Measurements from ENCODE around the gene AKAP5.
"Not testable (repeated sequence)": the region's sequence is repeated elsewhere in the genome, so short reads cannot be mapped to it uniquely, and the experiment has no call there.

AKAP5 gene

DNA sequence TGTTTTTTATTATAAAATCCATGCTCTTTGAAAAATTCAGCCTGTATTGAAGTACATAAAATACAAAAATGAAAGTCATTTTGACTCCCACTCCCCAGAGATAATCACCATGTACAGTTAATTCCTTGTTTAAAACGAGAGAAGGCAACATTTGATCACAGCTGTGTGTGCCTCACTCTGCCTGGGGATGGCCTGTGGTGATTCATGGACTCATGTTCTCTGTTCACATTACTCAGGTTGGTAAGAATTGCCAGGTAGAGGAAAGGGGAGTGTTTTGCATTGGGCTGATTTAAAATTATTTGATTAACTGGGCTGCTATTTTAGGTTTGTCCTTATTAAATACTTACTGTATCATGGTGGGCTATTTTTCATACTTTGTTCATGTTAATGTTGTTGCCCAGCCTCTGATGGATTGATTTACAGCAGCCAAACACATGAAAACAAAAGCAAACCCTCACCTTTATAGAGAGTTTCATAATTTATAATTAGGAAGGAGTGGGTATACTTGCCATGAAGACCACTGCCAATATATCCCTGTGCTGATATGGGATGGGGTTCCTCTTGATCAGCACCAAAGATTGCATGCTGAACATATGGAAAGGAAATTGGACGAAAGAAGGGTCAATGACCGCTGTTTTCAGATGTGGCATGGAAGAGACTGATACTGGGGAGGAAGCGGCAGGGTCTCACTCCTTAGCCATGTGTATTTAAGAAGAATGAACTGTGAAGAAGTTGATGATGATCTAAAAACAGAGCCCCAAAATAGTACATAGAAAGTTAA lies 42.3 kb downstream of the AKAP5 start:
- Histone ChIP-seq H3K27me3 (ENCODE audit: control insufficient read depth in 2 of 2, insufficient read depth in 2 of 2, low read length in 2 of 2) (no peaks in the 10 kb centered on the region), H3K9ac (ENCODE audit: low read depth in 1 of 2, low read length in 2 of 2) (peak overlapping the region in 1 of 2 donors; percentile 1), H3K27ac (ENCODE audit: low read depth in 2 of 2, low read length in 2 of 2) (peak overlapping the region in 1 of 2 donors; percentile 35), H3K4me1 (ENCODE audit: control insufficient read depth in 2 of 2, insufficient read depth in 2 of 2, low read length in 2 of 2) (peaks cover 18 to 27% of the 10 kb centered on the region in 2 donors), H3K4me3 (ENCODE audit: low read length in 2 of 2) (peak overlapping the region in 1 of 2 donors; percentile 49), H3K36me3 (ENCODE audit: control insufficient read depth in 2 of 2, insufficient read depth in 2 of 2, low read length in 2 of 2) (no peaks in the 10 kb centered on the region), H3K9me3 (ENCODE audit: control insufficient read depth in 2 of 2, low read length in 2 of 2) (no peaks in the 10 kb centered on the region)

GRCh38 chr14:64508215-64508776 lies 43.0 kb downstream of the AKAP5 start:
- H3K36me3 ChIP-seq (ENCODE audit: control insufficient read depth in 2 of 2, insufficient read depth in 2 of 2, low read length in 2 of 2): no peaks in the 10 kb centered on the region
- H3K9ac ChIP-seq (ENCODE audit: low read depth in 1 of 2, low read length in 2 of 2): no peak overlapping the region
- H3K4me3 ChIP-seq (ENCODE audit: low read length in 2 of 2): no peak overlapping the region
- peaks cover 14 to 26% of the 10 kb centered on the region in 2 donors for H3K4me1 ChIP-seq (ENCODE audit: control insufficient read depth in 2 of 2, insufficient read depth in 2 of 2, low read length in 2 of 2)
- H3K27ac ChIP-seq (ENCODE audit: low read depth in 2 of 2, low read length in 2 of 2): no peak overlapping the region
- H3K27me3 ChIP-seq (ENCODE audit: control insufficient read depth in 2 of 2, insufficient read depth in 2 of 2, low read length in 2 of 2): no peaks in the 10 kb centered on the region
- no peaks in the 10 kb centered on the region for H3K9me3 ChIP-seq (ENCODE audit: control insufficient read depth in 2 of 2, low read length in 2 of 2)

DNA sequence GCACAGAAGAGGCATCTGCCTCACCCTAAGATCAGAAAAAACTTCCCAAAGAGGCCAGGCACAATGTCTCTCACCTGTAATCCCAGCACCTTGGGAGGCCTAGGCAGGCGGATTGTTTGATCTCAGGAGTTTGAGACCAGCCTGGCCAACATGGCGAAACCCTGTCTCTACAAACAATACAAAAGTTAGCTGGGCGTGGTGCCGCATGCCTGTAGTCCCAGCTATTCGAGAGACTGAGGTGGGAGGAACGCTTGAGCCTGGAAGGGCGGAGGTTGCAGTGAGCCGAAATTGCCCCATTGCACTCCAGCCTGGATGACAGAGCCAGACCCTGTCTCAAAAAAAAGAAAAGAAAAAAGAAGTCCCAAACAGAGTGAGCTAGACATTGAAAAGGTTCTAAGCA lies 43.7 kb downstream of the AKAP5 start:
- Histone ChIP-seq H3K9ac (ENCODE audit: low read depth in 1 of 2, low read length in 2 of 2) (no peak overlapping the region), H3K27me3 (ENCODE audit: control insufficient read depth in 2 of 2, insufficient read depth in 2 of 2, low read length in 2 of 2) (no peaks in the 10 kb centered on the region), H3K4me1 (ENCODE audit: control insufficient read depth in 2 of 2, insufficient read depth in 2 of 2, low read length in 2 of 2) (peaks cover 14 to 26% of the 10 kb centered on the region in 2 donors), H3K36me3 (ENCODE audit: control insufficient read depth in 2 of 2, insufficient read depth in 2 of 2, low read length in 2 of 2) (no peaks in the 10 kb centered on the region), H3K27ac (ENCODE audit: low read depth in 2 of 2, low read length in 2 of 2) (no peak overlapping the region), H3K4me3 (ENCODE audit: low read length in 2 of 2) (no peak overlapping the region), H3K9me3 (ENCODE audit: control insufficient read depth in 2 of 2, low read length in 2 of 2) (no peaks in the 10 kb centered on the region)

GRCh38 chr14:64510825-64511671 lies 45.7 kb downstream of the AKAP5 start:
- Histone ChIP-seq H3K27me3 (ENCODE audit: control insufficient read depth in 2 of 2, insufficient read depth in 2 of 2, low read length in 2 of 2) (no peaks in the 10 kb centered on the region), H3K36me3 (ENCODE audit: control insufficient read depth in 2 of 2, insufficient read depth in 2 of 2, low read length in 2 of 2) (no peaks in the 10 kb centered on the region), H3K27ac (ENCODE audit: low read depth in 2 of 2, low read length in 2 of 2) (no peak overlapping the region), H3K9ac (ENCODE audit: low read depth in 1 of 2, low read length in 2 of 2) (peak overlapping the region in 1 of 2 donors; percentile 15), H3K4me3 (ENCODE audit: low read length in 2 of 2) (no peak overlapping the region), H3K9me3 (ENCODE audit: control insufficient read depth in 2 of 2, low read length in 2 of 2) (no peaks in the 10 kb centered on the region), H3K4me1 (ENCODE audit: control insufficient read depth in 2 of 2, insufficient read depth in 2 of 2, low read length in 2 of 2) (peaks cover 23 to 26% of the 10 kb centered on the region in 2 donors)

GRCh38 chr14:64513271-64513670 lies 48.0 kb downstream of the AKAP5 start:
- Histone ChIP-seq H3K4me1 (ENCODE audit: control insufficient read depth in 2 of 2, insufficient read depth in 2 of 2, low read length in 2 of 2) (peaks cover 12 to 18% of the 10 kb centered on the region in 2 donors), H3K9me3 (ENCODE audit: control insufficient read depth in 2 of 2, low read length in 2 of 2) (no peaks in the 10 kb centered on the region), H3K9ac (ENCODE audit: low read depth in 1 of 2, low read length in 2 of 2) (no peak overlapping the region)

DNA sequence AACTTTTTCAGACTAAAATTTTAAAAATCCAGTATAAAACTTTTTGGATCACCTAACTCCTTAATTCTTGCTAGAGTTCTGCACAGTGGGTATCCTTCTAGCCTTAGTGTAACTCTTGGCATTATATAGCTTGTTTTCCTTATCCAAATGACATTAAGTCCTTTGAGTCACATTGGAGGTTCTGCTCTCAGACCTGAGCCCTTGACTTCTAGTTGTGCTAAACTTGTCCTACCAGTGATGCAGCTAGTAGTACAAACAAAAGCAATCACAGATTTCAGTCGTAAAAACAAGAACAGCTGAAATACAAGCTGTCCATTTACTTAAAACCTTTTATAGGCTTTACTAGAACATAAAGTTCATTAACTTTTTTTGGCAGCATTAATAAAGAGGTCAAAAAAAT lies 49.8 kb downstream of the AKAP5 start:
- peaks cover 12 to 14% of the 10 kb centered on the region in 2 donors for H3K4me1 ChIP-seq (ENCODE audit: control insufficient read depth in 2 of 2, insufficient read depth in 2 of 2, low read length in 2 of 2)
- H3K27me3 ChIP-seq (ENCODE audit: control insufficient read depth in 2 of 2, insufficient read depth in 2 of 2, low read length in 2 of 2): no peaks in the 10 kb centered on the region
- no peak overlapping the region for H3K9ac ChIP-seq (ENCODE audit: low read depth in 1 of 2, low read length in 2 of 2)
- H3K36me3 ChIP-seq (ENCODE audit: control insufficient read depth in 2 of 2, insufficient read depth in 2 of 2, low read length in 2 of 2): no peaks in the 10 kb centered on the region
- peak overlapping the region in 1 of 2 donors; percentile 34 for H3K27ac ChIP-seq (ENCODE audit: low read depth in 2 of 2, low read length in 2 of 2)
- no peak overlapping the region for H3K4me3 ChIP-seq (ENCODE audit: low read length in 2 of 2)
- no peaks in the 10 kb centered on the region for H3K9me3 ChIP-seq (ENCODE audit: control insufficient read depth in 2 of 2, low read length in 2 of 2)

More at GRCh38 chr14:64513271-64513670, 48.0 kb downstream of the AKAP5 start:
- no peaks in the 10 kb centered on the region for H3K27me3 ChIP-seq (ENCODE audit: control insufficient read depth in 2 of 2, insufficient read depth in 2 of 2, low read length in 2 of 2)
- H3K27ac ChIP-seq (ENCODE audit: low read depth in 2 of 2, low read length in 2 of 2): no peak overlapping the region
- no peak overlapping the region for H3K4me3 ChIP-seq (ENCODE audit: low read length in 2 of 2)
- H3K36me3 ChIP-seq (ENCODE audit: control insufficient read depth in 2 of 2, insufficient read depth in 2 of 2, low read length in 2 of 2): no peaks in the 10 kb centered on the region

- H3K27me3 ChIP-seq (ENCODE audit: control insufficient read depth in 2 of 2, insufficient read depth in 2 of 2, low read length in 2 of 2): no peaks in the 10 kb centered on the region
- H3K4me1 ChIP-seq (ENCODE audit: control insufficient read depth in 2 of 2, insufficient read depth in 2 of 2, low read length in 2 of 2): peaks cover 0 to 9% of the 10 kb centered on the region in 2 donors
- H3K4me3 ChIP-seq (ENCODE audit: low read length in 2 of 2): no peak overlapping the region
- H3K9me3 ChIP-seq (ENCODE audit: control insufficient read depth in 2 of 2, low read length in 2 of 2): no peaks in the 10 kb centered on the region
- H3K36me3 ChIP-seq (ENCODE audit: control insufficient read depth in 2 of 2, insufficient read depth in 2 of 2, low read length in 2 of 2): peaks cover 4 to 6% of the 10 kb centered on the region in 2 donors
- no peak overlapping the region for H3K27ac ChIP-seq (ENCODE audit: low read depth in 2 of 2, low read length in 2 of 2)
- H3K9ac ChIP-seq (ENCODE audit: low read depth in 1 of 2, low read length in 2 of 2): no peak overlapping the region
These were observed 51.7 kb downstream of the AKAP5 start for GRCh38 chr14:64516969-64517368.

- H3K27ac ChIP-seq (ENCODE audit: low read depth in 2 of 2, low read length in 2 of 2); H3K4me3 ChIP-seq (ENCODE audit: low read length in 2 of 2); H3K4me1 ChIP-seq (ENCODE audit: control insufficient read depth in 2 of 2, insufficient read depth in 2 of 2, low read length in 2 of 2); H3K9ac ChIP-seq (ENCODE audit: low read depth in 1 of 2, low read length in 2 of 2); H3K9me3 ChIP-seq (ENCODE audit: control insufficient read depth in 2 of 2, low read length in 2 of 2); H3K27me3 ChIP-seq (ENCODE audit: control insufficient read depth in 2 of 2, insufficient read depth in 2 of 2, low read length in 2 of 2): not testable (repeated sequence)
- peaks cover 11 to 13% of the 10 kb centered on the region in 2 donors for H3K36me3 ChIP-seq (ENCODE audit: control insufficient read depth in 2 of 2, insufficient read depth in 2 of 2, low read length in 2 of 2)
These were observed 52.4 kb downstream of the AKAP5 start for GRCh38 chr14:64517667-64518066.

DNA sequence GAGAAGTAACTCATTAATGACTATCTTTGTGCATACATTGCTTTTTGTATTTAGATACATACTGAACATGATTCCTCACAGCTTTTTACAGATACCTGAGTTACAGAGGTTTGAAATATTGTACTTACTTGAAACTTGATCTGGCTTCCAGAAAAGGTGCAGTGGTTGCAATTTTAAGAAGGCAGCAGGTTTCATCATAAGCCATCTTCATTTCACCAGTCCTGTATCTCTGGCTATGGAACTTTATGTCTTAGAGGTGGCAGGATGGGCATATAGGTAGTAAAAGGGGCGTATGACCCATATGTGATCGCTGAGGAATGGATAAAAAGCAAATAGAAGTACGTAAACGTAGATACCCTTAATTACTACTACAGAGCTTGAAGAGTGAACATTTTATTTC lies 52.9 kb downstream of the AKAP5 start:
- no peak overlapping the region for H3K4me3 ChIP-seq (ENCODE audit: low read length in 2 of 2)
- peaks cover 0 to 9% of the 10 kb centered on the region in 2 donors for H3K4me1 ChIP-seq (ENCODE audit: control insufficient read depth in 2 of 2, insufficient read depth in 2 of 2, low read length in 2 of 2)
- no peaks in the 10 kb centered on the region for H3K9me3 ChIP-seq (ENCODE audit: control insufficient read depth in 2 of 2, low read length in 2 of 2)
- H3K27ac ChIP-seq (ENCODE audit: low read depth in 2 of 2, low read length in 2 of 2): no peak overlapping the region
- no peaks in the 10 kb centered on the region for H3K27me3 ChIP-seq (ENCODE audit: control insufficient read depth in 2 of 2, insufficient read depth in 2 of 2, low read length in 2 of 2)
- no peak overlapping the region for H3K9ac ChIP-seq (ENCODE audit: low read depth in 1 of 2, low read length in 2 of 2)
- peaks cover 16 to 19% of the 10 kb centered on the region in 2 donors for H3K36me3 ChIP-seq (ENCODE audit: control insufficient read depth in 2 of 2, insufficient read depth in 2 of 2, low read length in 2 of 2)

DNA sequence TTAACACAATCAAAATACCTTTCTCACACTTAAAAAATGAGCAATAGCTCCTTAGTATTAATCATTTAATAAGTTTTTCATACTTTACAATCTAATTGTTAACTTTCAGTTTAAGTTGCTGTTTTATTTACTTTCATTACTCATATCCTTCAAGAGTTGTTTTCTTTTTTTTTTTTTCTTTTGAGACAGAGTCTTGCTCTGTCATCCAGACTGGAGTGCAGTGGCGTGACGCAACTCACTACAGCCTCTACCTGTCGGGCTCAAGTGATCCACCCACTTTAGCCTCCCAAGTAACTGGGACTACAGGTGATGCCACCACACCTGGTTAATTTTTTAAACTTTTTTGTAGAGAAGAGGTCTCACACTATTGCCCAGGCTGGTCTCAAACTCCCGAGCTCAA lies 55.4 kb downstream of the AKAP5 start:
- Histone ChIP-seq H3K27ac (ENCODE audit: low read depth in 2 of 2, low read length in 2 of 2) (no peak overlapping the region), H3K9me3 (ENCODE audit: control insufficient read depth in 2 of 2, low read length in 2 of 2) (no peaks in the 10 kb centered on the region), H3K27me3 (ENCODE audit: control insufficient read depth in 2 of 2, insufficient read depth in 2 of 2, low read length in 2 of 2) (no peaks in the 10 kb centered on the region), H3K4me1 (ENCODE audit: control insufficient read depth in 2 of 2, insufficient read depth in 2 of 2, low read length in 2 of 2) (no peaks in the 10 kb centered on the region), H3K36me3 (ENCODE audit: control insufficient read depth in 2 of 2, insufficient read depth in 2 of 2, low read length in 2 of 2) (peaks cover 19 to 22% of the 10 kb centered on the region in 2 donors), H3K4me3 (ENCODE audit: low read length in 2 of 2) (no peak overlapping the region), H3K9ac (ENCODE audit: low read depth in 1 of 2, low read length in 2 of 2) (no peak overlapping the region)
